Measurements from ENCODE around the gene CRIM1. TPM values are rescaled to one million over a fixed set of nuclear protein-coding genes. Genes with fewer than 3 reads are reported as not detected.

CRIM1 gene
- total RNA-seq, 1 donor from 2014 or later, result 61.8 TPM

DNA sequence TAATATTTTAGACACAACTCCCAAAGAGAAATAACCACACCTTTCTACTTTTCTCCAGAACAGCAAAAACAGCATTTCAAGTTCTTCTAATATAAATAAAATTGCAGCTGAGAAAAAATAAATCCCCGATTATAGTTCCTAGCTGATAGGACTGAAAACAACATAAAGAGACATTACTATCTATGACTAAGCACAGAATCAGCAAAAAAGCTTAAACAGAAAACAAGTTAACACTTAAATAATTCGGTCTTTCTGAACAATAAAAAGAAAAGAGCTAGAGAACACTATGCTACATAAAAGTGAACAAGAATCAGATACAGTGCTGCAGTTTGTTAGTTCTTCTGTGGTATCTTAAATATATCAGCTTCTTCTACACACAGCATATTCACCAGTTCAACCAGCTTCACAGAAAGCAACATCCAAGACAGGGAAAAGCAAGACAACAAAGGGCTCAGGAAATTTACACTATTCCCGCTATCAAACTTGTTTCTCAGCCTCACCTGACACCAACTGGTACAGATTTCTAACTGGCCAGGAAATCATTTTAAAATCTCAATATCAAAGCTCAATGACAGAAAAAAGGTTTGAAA, 213.8 kb downstream of the CRIM1 start:
- H3K9me3 Mint-ChIP-seq, result no peaks in the 10 kb centered on the region
- TF ChIP-seq, protein P1, sequence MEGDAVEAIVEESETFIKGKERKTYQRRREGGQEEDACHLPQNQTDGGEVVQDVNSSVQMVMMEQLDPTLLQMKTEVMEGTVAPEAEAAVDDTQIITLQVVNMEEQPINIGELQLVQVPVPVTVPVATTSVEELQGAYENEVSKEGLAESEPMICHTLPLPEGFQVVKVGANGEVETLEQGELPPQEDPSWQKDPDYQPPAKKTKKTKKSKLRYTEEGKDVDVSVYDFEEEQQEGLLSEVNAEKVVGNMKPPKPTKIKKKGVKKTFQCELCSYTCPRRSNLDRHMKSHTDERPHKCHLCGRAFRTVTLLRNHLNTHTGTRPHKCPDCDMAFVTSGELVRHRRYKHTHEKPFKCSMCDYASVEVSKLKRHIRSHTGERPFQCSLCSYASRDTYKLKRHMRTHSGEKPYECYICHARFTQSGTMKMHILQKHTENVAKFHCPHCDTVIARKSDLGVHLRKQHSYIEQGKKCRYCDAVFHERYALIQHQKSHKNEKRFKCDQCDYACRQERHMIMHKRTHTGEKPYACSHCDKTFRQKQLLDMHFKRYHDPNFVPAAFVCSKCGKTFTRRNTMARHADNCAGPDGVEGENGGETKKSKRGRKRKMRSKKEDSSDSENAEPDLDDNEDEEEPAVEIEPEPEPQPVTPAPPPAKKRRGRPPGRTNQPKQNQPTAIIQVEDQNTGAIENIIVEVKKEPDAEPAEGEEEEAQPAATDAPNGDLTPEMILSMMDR (IDR thresholded peaks at IDR 0.05; ENCODE audit: unreplicated experiment), result no peak
- H3K27ac Mint-ChIP-seq, result peak overlapping the region; percentile 97
- no peak for DNase-seq (ENCODE audit: low spot score in 2 of 2, unreplicated experiment in 2 of 2)
- peaks cover 53% of the 10 kb centered on the region for H3K4me1 Mint-ChIP-seq
- peak overlapping the region; percentile 25 for H3K4me3 Mint-ChIP-seq
- H3K27me3 Mint-ChIP-seq (ENCODE audit: low read depth), result no peaks in the 10 kb centered on the region
- H3K36me3 Mint-ChIP-seq, result peaks cover 24% of the 10 kb centered on the region

DNA sequence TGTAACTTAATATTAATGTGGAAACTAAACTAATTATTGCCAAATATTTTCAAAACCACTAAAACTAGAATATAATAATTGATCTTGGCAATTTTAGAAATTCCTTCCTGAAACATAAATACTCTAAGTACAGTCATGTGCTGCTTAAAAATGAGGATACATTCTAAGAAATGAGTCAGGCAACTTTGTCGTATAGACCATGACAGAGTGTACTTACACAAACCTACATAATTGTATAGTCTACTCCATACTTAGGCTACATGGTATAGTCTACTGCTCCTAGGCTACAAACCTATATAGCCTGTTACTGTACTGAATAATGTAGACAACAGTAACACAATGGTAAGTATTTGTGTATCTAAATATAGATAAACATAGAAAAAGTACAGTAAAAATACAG, 214.8 kb downstream of the CRIM1 start:
- Mint-ChIP-seq H3K36me3 (peaks cover 27% of the 10 kb centered on the region), H3K4me3 (no peak overlapping the region), H3K4me1 (peaks cover 46% of the 10 kb centered on the region), H3K9me3 (no peaks in the 10 kb centered on the region), H3K27me3 (ENCODE audit: low read depth) (no peaks in the 10 kb centered on the region), H3K27ac (peak overlapping the region; percentile 60)
- no peak for DNase-seq (ENCODE audit: low spot score in 2 of 2, unreplicated experiment in 2 of 2)
- TF ChIP-seq, protein P1 (IDR thresholded peaks at IDR 0.05; ENCODE audit: unreplicated experiment), result no peak

DNA sequence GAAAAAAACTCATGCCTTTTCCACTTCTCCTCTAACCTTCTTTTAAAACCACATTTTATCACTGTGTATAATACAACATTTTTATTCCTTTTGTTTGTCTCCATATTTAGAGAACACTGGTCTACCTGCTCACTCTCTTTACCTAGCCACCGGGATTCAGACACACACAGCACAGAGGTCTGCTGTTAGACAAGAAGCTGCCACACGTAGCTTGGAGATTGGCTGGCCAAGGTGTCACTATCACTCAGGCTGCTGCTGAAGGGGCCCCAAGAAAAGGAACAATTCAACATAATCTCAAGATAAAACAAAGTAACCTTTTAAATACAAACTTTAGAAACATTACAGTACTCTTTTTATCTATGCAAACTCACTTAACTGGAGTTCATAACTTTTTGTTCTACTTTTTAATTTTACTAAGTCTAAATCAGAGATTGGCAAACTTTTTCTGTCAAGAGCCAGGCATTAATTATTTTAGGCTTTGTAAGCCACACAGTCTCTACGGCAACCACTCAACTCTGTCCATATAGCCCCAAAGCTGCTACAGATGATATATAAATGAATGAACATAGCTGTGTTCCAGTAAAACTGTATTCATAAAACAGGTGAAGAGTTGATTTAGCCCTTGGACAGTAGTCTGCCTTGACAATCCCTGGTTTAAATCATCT, 216.6 kb downstream of the CRIM1 start:
- DNase-seq (ENCODE audit: low spot score in 2 of 2, unreplicated experiment in 2 of 2), result no peak
- H3K4me1 Mint-ChIP-seq, result peaks cover 41% of the 10 kb centered on the region
- peaks cover 29% of the 10 kb centered on the region for H3K36me3 Mint-ChIP-seq
- TF ChIP-seq, protein P1 (IDR thresholded peaks at IDR 0.05; ENCODE audit: unreplicated experiment), result no peak
- H3K4me3 Mint-ChIP-seq, result no peak overlapping the region
- no peaks in the 10 kb centered on the region for H3K9me3 Mint-ChIP-seq
- peak overlapping the region; percentile 94 for H3K27ac Mint-ChIP-seq
- no peaks in the 10 kb centered on the region for H3K27me3 Mint-ChIP-seq (ENCODE audit: low read depth)

DNA sequence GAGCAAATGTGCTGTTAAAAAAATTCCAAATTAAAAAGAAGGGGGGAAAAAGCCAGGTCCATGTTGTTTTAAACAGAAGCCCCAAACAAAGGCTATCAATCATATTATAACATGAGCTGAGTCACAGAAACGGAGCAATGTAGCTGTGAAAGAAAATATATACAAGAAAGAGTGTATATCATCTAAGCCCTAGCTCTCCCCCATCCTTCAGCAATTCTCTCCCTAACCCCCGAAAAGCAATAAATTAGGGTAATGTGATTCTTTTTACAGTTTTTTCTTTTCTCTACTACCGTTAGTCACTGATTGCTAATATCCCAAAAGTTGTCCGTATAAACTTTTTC, 217.1 kb downstream of the CRIM1 start:
- Mint-ChIP-seq H3K4me1 (peaks cover 38% of the 10 kb centered on the region), H3K36me3 (peaks cover 32% of the 10 kb centered on the region), H3K4me3 (no peak overlapping the region), H3K9me3 (no peaks in the 10 kb centered on the region), H3K27me3 (ENCODE audit: low read depth) (no peaks in the 10 kb centered on the region), H3K27ac (peak overlapping the region; percentile 94)
- TF ChIP-seq, protein P1 (IDR thresholded peaks at IDR 0.05; ENCODE audit: unreplicated experiment), result no peak
- DNase-seq (ENCODE audit: low spot score in 2 of 2, unreplicated experiment in 2 of 2), result no peak

DNA sequence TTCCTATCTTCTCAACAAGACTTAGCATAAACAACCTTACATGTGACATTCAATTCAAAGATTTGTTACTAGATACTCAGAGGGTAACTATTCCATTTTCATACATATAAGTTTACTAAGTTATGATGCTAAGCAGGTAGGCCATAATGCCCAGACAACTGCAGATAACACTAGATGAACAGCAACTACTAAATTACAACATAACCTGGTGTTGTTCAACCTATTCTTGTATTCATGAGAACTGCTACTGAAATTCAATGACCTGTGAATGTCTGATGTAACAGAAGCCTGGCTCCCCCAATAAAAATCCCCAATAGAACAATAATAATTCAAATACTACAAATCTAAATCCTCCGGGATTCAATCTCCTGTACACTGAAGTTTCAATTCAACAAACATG, 217.6 kb downstream of the CRIM1 start:
- no peak for DNase-seq (ENCODE audit: low spot score in 2 of 2, unreplicated experiment in 2 of 2)
- TF ChIP-seq, protein P1 (IDR thresholded peaks at IDR 0.05; ENCODE audit: unreplicated experiment), result no peak
- Mint-ChIP-seq H3K4me3 (no peak overlapping the region), H3K9me3 (no peaks in the 10 kb centered on the region), H3K27ac (peak overlapping the region; percentile 94), H3K4me1 (peaks cover 34% of the 10 kb centered on the region), H3K27me3 (ENCODE audit: low read depth) (no peaks in the 10 kb centered on the region), H3K36me3 (peaks cover 37% of the 10 kb centered on the region)
